ENCODE measurements around the gene KLHL22.
"Not testable (repeated sequence)": the region's sequence is repeated elsewhere in the genome, so short reads cannot be mapped to it uniquely, and the experiment has no call there.

Gene KLHL22

DNA sequence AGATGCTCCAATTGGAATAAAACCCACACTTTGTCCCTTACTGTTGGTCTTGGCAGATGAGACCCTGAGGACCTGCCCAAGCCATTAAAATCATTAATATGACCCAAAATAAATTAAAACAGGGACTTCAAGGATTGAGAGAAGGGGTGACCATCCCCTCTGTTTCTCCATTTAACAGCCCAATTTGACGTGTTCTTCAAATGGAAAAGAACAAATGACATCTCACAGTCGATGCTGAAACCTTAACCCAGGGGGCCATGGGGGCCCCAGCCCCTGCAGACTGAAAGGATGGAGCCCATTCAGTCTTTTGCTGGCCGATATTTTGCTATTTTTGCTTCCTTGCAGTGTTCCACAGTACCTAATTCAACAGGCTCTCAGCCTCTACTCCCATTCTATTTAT lies 81.1 kb downstream of the KLHL22 start:
- POLR2A ChIA-PET, result no interaction called here
- DNase-seq (ENCODE audit: extremely low spot score), result no peak
- CTCF ChIA-PET, result no interaction called here
- TF ChIP-seq CTCF (IDR thresholded peaks at IDR 0.05; ENCODE audit: control extremely low read depth, extremely low read depth, low read depth, missing control alignments), result no peak

DNA sequence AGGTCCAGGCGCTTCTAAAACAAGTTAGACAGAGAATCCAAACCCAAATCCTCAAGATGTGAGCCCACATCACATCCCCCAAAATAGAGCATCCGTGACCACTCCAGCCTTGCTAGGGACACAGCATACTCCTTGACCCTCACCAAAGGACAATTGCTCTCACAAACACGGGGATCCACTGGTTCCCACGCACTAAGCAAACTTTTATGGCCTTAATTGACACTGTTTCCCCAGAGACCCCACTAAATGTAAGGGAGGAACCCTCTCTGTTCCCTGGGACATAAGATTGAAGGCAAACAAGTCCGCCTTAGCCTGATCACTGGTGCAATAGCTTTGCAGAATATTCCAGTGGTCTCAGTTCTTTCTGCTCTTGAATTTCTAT lies 81.5 kb downstream of the KLHL22 start:
- no peak for DNase-seq (ENCODE audit: extremely low spot score)
- ChIA-PET CTCF (no interaction called here), POLR2A (no interaction called here)
- no peak for TF ChIP-seq CTCF (IDR thresholded peaks at IDR 0.05; ENCODE audit: control extremely low read depth, extremely low read depth, low read depth, missing control alignments)

- DNase-seq (ENCODE audit: extremely low spot score), result no peak
- no peak for TF ChIP-seq CTCF (IDR thresholded peaks at IDR 0.05; ENCODE audit: control extremely low read depth, extremely low read depth, low read depth, missing control alignments)
- ChIA-PET CTCF (no interaction called here), POLR2A (no interaction called here)
These were observed 82.2 kb downstream of the KLHL22 start for GRCh38 chr22:20413217-20414058.

DNA sequence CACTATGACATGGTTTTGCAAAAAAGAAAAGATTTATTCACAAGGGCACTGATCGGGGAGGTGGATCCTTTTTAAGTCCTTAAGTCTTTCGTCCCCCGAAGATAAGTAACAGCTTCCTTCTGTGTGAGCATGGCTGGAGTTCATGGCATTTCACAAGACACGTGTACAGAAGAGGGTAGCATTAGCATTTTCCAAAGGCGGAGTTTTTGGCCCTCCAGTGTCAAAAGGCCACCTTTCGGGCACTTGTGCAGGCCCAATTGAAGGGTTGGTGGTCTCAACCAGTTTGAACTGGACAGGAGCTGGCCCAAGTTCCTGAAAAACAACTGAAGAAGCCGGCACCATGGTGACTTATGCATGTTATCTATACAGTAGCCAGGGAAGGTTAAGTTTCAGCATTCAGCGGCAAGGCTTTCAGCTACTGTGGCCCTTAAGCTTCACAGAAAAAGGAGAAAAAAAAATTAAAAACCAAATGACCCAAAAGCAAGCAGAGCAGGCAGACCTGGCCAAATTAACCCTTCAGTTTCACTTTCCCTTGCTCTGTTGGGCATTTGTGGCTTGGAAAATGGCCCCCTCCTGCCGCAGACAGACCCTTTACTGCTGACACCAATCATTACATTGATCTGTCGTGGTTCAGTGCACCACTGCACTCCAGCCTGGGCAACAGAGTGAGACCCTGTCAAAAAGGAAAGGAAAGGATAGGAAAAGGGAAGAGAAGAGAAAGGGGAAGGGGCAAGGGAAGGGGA lies 83.0 kb downstream of the KLHL22 start:
- TF ChIP-seq CTCF (IDR thresholded peaks at IDR 0.05; ENCODE audit: control extremely low read depth, extremely low read depth, low read depth, missing control alignments), result no peak
- ChIA-PET POLR2A (no interaction called here), CTCF (interaction anchor here (1.9 kb wide), 1 partner anchor 44 kb away, joined by 6 read pairs; no protein-coding TSS in a partner anchor)
- DNase-seq (ENCODE audit: extremely low spot score), result no peak

DNA sequence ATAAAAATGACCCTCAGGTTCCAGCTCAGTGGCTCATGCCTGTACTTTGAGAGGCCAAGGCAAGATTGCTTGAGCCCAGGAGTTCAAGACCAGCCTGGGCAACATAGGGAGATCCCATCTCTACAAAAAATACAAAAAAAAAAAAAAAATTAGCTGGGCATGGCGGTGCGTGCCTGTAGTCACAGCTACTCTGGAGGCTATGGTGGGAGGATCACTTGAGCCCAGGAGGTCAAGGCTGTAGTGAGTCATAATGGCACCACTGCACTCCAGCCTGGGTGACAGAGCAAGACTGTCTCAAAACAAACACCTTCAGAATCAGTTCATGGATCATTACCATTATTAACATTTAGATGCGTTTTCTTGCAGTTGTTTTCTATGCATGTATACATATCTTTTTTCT lies 86.2 kb downstream of the KLHL22 start:
- POLR2A ChIA-PET; DNase-seq (ENCODE audit: extremely low spot score): not testable (repeated sequence)
- CTCF ChIA-PET, result interaction anchor here (1.5 kb wide), 1 partner anchor 31 kb away, joined by 4 read pairs; no protein-coding TSS in a partner anchor

DNA sequence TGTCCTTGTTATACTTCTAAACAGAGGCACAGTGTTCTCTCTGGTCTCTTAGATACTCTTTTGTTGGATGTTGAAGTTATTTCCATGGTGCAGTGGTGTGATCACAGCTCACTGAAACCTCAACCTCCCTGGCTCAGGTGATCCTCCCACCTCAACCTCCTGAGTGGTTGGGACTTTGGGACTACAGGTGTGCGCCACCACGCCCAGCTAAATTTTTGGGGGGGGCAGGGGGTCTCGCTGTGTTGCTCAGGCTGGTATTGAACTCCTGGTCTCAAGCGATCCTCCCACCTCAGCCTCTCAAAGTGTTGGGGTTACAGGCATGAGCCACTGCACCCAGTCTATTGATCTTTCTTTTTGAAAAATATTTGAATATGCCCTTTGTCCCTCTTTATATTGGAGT lies 86.7 kb downstream of the KLHL22 start:
- ChIA-PET CTCF (interaction anchor here (1.5 to 1.9 kb wide), 2 partner anchors 9 to 31 kb away, joined by 4 to 17 read pairs; no protein-coding TSS in a partner anchor), POLR2A (no interaction called here)

More for the DNA sequence above, 86.7 kb downstream of the KLHL22 start:
- no peak for DNase-seq (ENCODE audit: extremely low spot score)
- TF ChIP-seq CTCF (IDR thresholded peaks at IDR 0.05; ENCODE audit: control extremely low read depth, extremely low read depth, low read depth, missing control alignments), result no peak
